Measurements from ENCODE around the gene TSNAXIP1.

The TSNAXIP1 gene

GRCh38 chr16:67841816-67842508 lies 35.3 kb downstream of the TSNAXIP1 start, which contains the start of gene THAP11:
TSS of gene THAP11 (plus strand) at chr16:67842320. CDS start at chr16:67842555, 235 bp downstream.
- H3K36me3 ChIP-seq (ENCODE audit: control insufficient read depth in 1 of 2, insufficient read depth in 2 of 2, low read depth in 1 of 2, low read length in 2 of 2), result peaks cover 4 to 9% of the 10 kb centered on the region in 2 experiments
- WGBS, result under 1% methylated on average over 82 of the region's 83 CpGs
- peak within 1 kb of the TSS; percentile 97 for H2BK5ac ChIP-seq (ENCODE audit: low read depth, low read length, poor library complexity, severe bottlenecking)
- peak within 1 kb of the TSS; percentile 98 for H4K91ac ChIP-seq (ENCODE audit: low read length)
- no peak within 1 kb of the TSS for H2AK5ac ChIP-seq (ENCODE audit: low read length, severe bottlenecking)
- H3K9me3 ChIP-seq (ENCODE audit: control insufficient read depth, low read length), result no peaks in the 10 kb centered on the region
- peak within 1 kb of the TSS; percentile 89 to 92 for H3K4me3 ChIP-seq (ENCODE audit: insufficient read depth in 1 of 2, low read depth in 1 of 2, low read length in 2 of 2)
- peaks cover 5% of the 10 kb centered on the region for H3K79me1 ChIP-seq (replicated peaks; ENCODE audit: low read length, poor library complexity, severe bottlenecking)
- H3K9ac ChIP-seq (ENCODE audit: low read length), result peak within 1 kb of the TSS; percentile 98
- H3K4me2 ChIP-seq (ENCODE audit: low read length, poor library complexity, severe bottlenecking), result peak within 1 kb of the TSS; percentile 70
- H2AFZ ChIP-seq (ENCODE audit: low read depth, low read length), result peak within 1 kb of the TSS; percentile 92
- peak within 1 kb of the TSS; percentile 99 for H2BK15ac ChIP-seq (ENCODE audit: low read depth, poor library complexity, severe bottlenecking)
- H3K27me3 ChIP-seq (ENCODE audit: control insufficient read depth in 1 of 2, insufficient read depth in 1 of 2, low read length in 2 of 2), result no peaks in the 10 kb centered on the region
- H3K4ac ChIP-seq (ENCODE audit: low read depth in 1 of 2, low read length in 2 of 2), result peak within 1 kb of the TSS; percentile 92 to 96
- DNase-seq, result peak; percentile 95
- peak within 1 kb of the TSS; percentile 84 to 96 for H2BK12ac ChIP-seq (ENCODE audit: low read length in 2 of 2)
- H3K27ac ChIP-seq (ENCODE audit: low read length, poor library complexity, severe bottlenecking), result peak within 1 kb of the TSS; percentile 99
- peak within 1 kb of the TSS; percentile 97 to 100 for H3K18ac ChIP-seq (ENCODE audit: low read depth in 1 of 2, low read length in 2 of 2)
- H2BK120ac ChIP-seq (ENCODE audit: low read depth, low read length), result peak within 1 kb of the TSS; percentile 98
- H3K4me1 ChIP-seq (ENCODE audit: control insufficient read depth, insufficient read depth, low read depth, low read length), result peaks cover 19% of the 10 kb centered on the region
- H3K14ac ChIP-seq (ENCODE audit: low read length in 2 of 2), result peak within 1 kb of the TSS in 1 of 2 experiments; percentile 96
- peak within 1 kb of the TSS; percentile 43 to 74 for H3K23ac ChIP-seq (ENCODE audit: low read length in 2 of 2)
- peak within 1 kb of the TSS; percentile 99 for H4K8ac ChIP-seq (ENCODE audit: low read length)

- peak overlapping the region in 1 of 2 experiments; percentile 74 for H3K14ac ChIP-seq (ENCODE audit: low read length in 2 of 2)
- peaks cover 4 to 9% of the 10 kb centered on the region in 2 experiments for H3K36me3 ChIP-seq (ENCODE audit: control insufficient read depth in 1 of 2, insufficient read depth in 2 of 2, low read depth in 1 of 2, low read length in 2 of 2)
- H3K27ac ChIP-seq (ENCODE audit: low read length, poor library complexity, severe bottlenecking), result peak overlapping the region; percentile 34
- peak overlapping the region; percentile 97 for H2BK5ac ChIP-seq (ENCODE audit: low read depth, low read length, poor library complexity, severe bottlenecking)
- H2BK120ac ChIP-seq (ENCODE audit: low read depth, low read length), result no peak overlapping the region
- no peaks in the 10 kb centered on the region for H3K27me3 ChIP-seq (ENCODE audit: control insufficient read depth in 1 of 2, insufficient read depth in 1 of 2, low read length in 2 of 2)
- WGBS, result under 1% methylated on average over 63 of the region's 67 CpGs
- no peak overlapping the region for H2AK5ac ChIP-seq (ENCODE audit: low read length, severe bottlenecking)
- H3K9ac ChIP-seq (ENCODE audit: low read length), result peak overlapping the region; percentile 98
- H3K79me1 ChIP-seq (replicated peaks; ENCODE audit: low read length, poor library complexity, severe bottlenecking), result peaks cover 5% of the 10 kb centered on the region
- peak overlapping the region; percentile 43 to 74 for H3K23ac ChIP-seq (ENCODE audit: low read length in 2 of 2)
- peaks cover 19% of the 10 kb centered on the region for H3K4me1 ChIP-seq (ENCODE audit: control insufficient read depth, insufficient read depth, low read depth, low read length)
- H3K4me2 ChIP-seq (ENCODE audit: low read length, poor library complexity, severe bottlenecking), result peak overlapping the region; percentile 70
- H4K8ac ChIP-seq (ENCODE audit: low read length), result peak overlapping the region; percentile 91
- peak overlapping the region; percentile 92 to 96 for H3K4ac ChIP-seq (ENCODE audit: low read depth in 1 of 2, low read length in 2 of 2)
- H3K4me3 ChIP-seq (ENCODE audit: insufficient read depth in 1 of 2, low read depth in 1 of 2, low read length in 2 of 2), result peak overlapping the region; percentile 89 to 92
- peak overlapping the region; percentile 99 for H2BK15ac ChIP-seq (ENCODE audit: low read depth, poor library complexity, severe bottlenecking)
- peak overlapping the region; percentile 10 for H2AFZ ChIP-seq (ENCODE audit: low read depth, low read length)
- DNase-seq, result peak; percentile 82
- H3K18ac ChIP-seq (ENCODE audit: low read depth in 1 of 2, low read length in 2 of 2), result peak overlapping the region; percentile 97 to 100
- peak overlapping the region in 1 of 2 experiments; percentile 70 for H2BK12ac ChIP-seq (ENCODE audit: low read length in 2 of 2)
- peak overlapping the region; percentile 88 for H4K91ac ChIP-seq (ENCODE audit: low read length)
- H3K9me3 ChIP-seq (ENCODE audit: control insufficient read depth, low read length), result no peaks in the 10 kb centered on the region
These were observed 36.0 kb downstream of the TSNAXIP1 start for GRCh38 chr16:67842509-67843342.

- H2BK15ac ChIP-seq (ENCODE audit: low read depth, poor library complexity, severe bottlenecking), result no peak overlapping the region
- H3K4me2 ChIP-seq (ENCODE audit: low read length, poor library complexity, severe bottlenecking), result peak overlapping the region; percentile 70
- H3K79me1 ChIP-seq (replicated peaks; ENCODE audit: low read length, poor library complexity, severe bottlenecking), result peaks cover 5% of the 10 kb centered on the region
- H2AFZ ChIP-seq (ENCODE audit: low read depth, low read length), result no peak overlapping the region
- no peak overlapping the region for H2AK5ac ChIP-seq (ENCODE audit: low read length, severe bottlenecking)
- H2BK12ac ChIP-seq (ENCODE audit: low read length in 2 of 2), result no peak overlapping the region
- H3K9ac ChIP-seq (ENCODE audit: low read length), result peak overlapping the region; percentile 98
- H3K4ac ChIP-seq (ENCODE audit: low read depth in 1 of 2, low read length in 2 of 2), result peak overlapping the region; percentile 19 to 35
- peak; percentile 66 for DNase-seq
- peak overlapping the region; percentile 11 for H4K91ac ChIP-seq (ENCODE audit: low read length)
- H3K27ac ChIP-seq (ENCODE audit: low read length, poor library complexity, severe bottlenecking), result peak overlapping the region; percentile 24
- peak overlapping the region; percentile 58 to 76 for H3K18ac ChIP-seq (ENCODE audit: low read depth in 1 of 2, low read length in 2 of 2)
- peaks cover 22% of the 10 kb centered on the region for H3K4me1 ChIP-seq (ENCODE audit: control insufficient read depth, insufficient read depth, low read depth, low read length)
- H4K8ac ChIP-seq (ENCODE audit: low read length), result peak overlapping the region; percentile 12
- H3K4me3 ChIP-seq (ENCODE audit: insufficient read depth in 1 of 2, low read depth in 1 of 2, low read length in 2 of 2), result peak overlapping the region; percentile 89 to 92
- no peak overlapping the region for H2BK5ac ChIP-seq (ENCODE audit: low read depth, low read length, poor library complexity, severe bottlenecking)
- no peak overlapping the region for H2BK120ac ChIP-seq (ENCODE audit: low read depth, low read length)
- 24% methylated on average over 11 of the region's 11 CpGs for WGBS
- peaks cover 4 to 9% of the 10 kb centered on the region in 2 experiments for H3K36me3 ChIP-seq (ENCODE audit: control insufficient read depth in 1 of 2, insufficient read depth in 2 of 2, low read depth in 1 of 2, low read length in 2 of 2)
- H3K9me3 ChIP-seq (ENCODE audit: control insufficient read depth, low read length), result no peaks in the 10 kb centered on the region
- peak overlapping the region in 1 of 2 experiments; percentile 94 for H3K23ac ChIP-seq (ENCODE audit: low read length in 2 of 2)
- peak overlapping the region in 1 of 2 experiments; percentile 74 for H3K14ac ChIP-seq (ENCODE audit: low read length in 2 of 2)
- H3K27me3 ChIP-seq (ENCODE audit: control insufficient read depth in 1 of 2, insufficient read depth in 1 of 2, low read length in 2 of 2), result no peaks in the 10 kb centered on the region
These were observed 36.7 kb downstream of the TSNAXIP1 start for GRCh38 chr16:67843343-67843765.
